Heart right ventricle (tissue), 16 donors: ENCODE measurements around the gene AAR2. TPM values are rescaled to one million over a fixed set of nuclear protein-coding genes. Genes with fewer than 3 reads are reported as not detected.

Experiments
- ATAC-seq, 8 donors: fragments of 200-7000 bp; cut with Tn5 transposase; one replicate each; pipeline ENCODE4 v1.9.1; 2020; ENCODE audit warnings: mild to moderate bottlenecking in 8 of 8, moderate library complexity in 8 of 8, moderate number of reproducible peaks in 1 of 8
- DNase-seq, 2 donors: peaks; one replicate each; pipeline ENCODE4 v3.0.0-alpha.2; 2020
- H3K27ac ChIP-seq, 10 donors: fragments of 200-600 bp; sonication (generic) in 2 of 10; one replicate each; pipeline versions ENCODE4 v1.5.0 to v1.8.0; 2020 to 2022; ENCODE audit warnings: mild to moderate bottlenecking in 3 of 10
- H3K27me3 ChIP-seq, 7 donors: fragments of 200-600 bp; one replicate each; pipeline ENCODE4 v1.8.0; 2021 to 2022; ENCODE audit warnings: mild to moderate bottlenecking in 2 of 7
- H3K36me3 ChIP-seq, 9 donors: fragments of 200-600 bp; sonication (generic) in 1 of 9; one replicate each; pipeline versions ENCODE4 v1.5.0 to v1.8.0; 2020 to 2022; ENCODE audit warnings: mild to moderate bottlenecking in 2 of 9
- H3K4me1 ChIP-seq, 9 donors: fragments of 200-600 bp; sonication (generic) in 1 of 9; one replicate each; pipeline versions ENCODE4 v1.5.0 to v1.8.0; 2020 to 2022; ENCODE audit warnings: mild to moderate bottlenecking in 4 of 9
- H3K4me3 ChIP-seq, 10 donors: fragments of 200-600 bp; sonication (generic) in 2 of 10; one replicate each; pipeline versions ENCODE4 v1.5.0 to v1.8.0; 2020 to 2022; ENCODE audit warnings: mild to moderate bottlenecking in 7 of 10, moderate library complexity in 2 of 10
- H3K9me3 ChIP-seq, 11 donors: fragments of 200-600 bp in 10 of 11; sonication (generic) in 2 of 11; one replicate each; pipeline versions ENCODE4 v1.5.0 to v1.8.0; 2013 to 2022; ENCODE audit warnings: mild to moderate bottlenecking in 2 of 11, control low read depth in 1 of 11, moderate library complexity in 1 of 11
- WGBS, 2 donors: extraction: QIAGEN DNeasy Blood & Tissue Kit; methylation state at CpG; one replicate each; pipeline ENCODE4 v1.1.7; 2013; ENCODE audit warnings: inconsistent platforms in 1 of 2; 5-methylcytosine and 5-hydroxymethylcytosine counted together
- intact Hi-C, 10 donors: fragments of 100-400 bp; cut with DNase I; formaldehyde crosslinking; loops; one replicate each; pipeline versions ENCODE4 v1.11.1 to v1.14.2; 2022
- polyA plus RNA-seq, 2 donors: library from polyadenylated mRNA; stranded (reverse); fragments of 200-250 nt; gene quantifications; one replicate each; pipeline ENCODE4 v1.2.3, GENCODE V29; 2013
- total RNA-seq, 10 donors: library from RNA; stranded (reverse); fragmentation: NEBNext Ultra II Directional in 3 of 10; extraction: Animal tissue kit (Norgen Biotek cat#: 25700) in 3 of 10; gene quantifications; one replicate each; pipeline versions ENCODE4 v1.2.1 to v1.2.4, GENCODE V29; 2021 to 2023
- TF ChIP-seq, protein P1 (sequence below), 9 donors: fragments of 200-600 bp; sonication (generic) in 2 of 9; IDR thresholded peaks; one replicate each; pipeline versions ENCODE4 v1.5.0 to v1.8.0; 2021 to 2022; ENCODE audit warnings: antibody characterized with exemption in 9 of 9, mild to moderate bottlenecking in 5 of 9, moderate library complexity in 1 of 9
- donor health status: Arrhythmogenic right ventricular cardiomyopathy.
- donor health status: ischemic (EF 13 %, LVEDD 7.1; RV severe dilation, severe dysfunction).
- donor health status: healthy with polysubstance abuse.
- donor health status: DM: no; HTN: yes; CAD: no.
- donor health status: DM: no; HTN: no; CAD: no.
- donor health status: ischemic (EF 25% LVEDD 6.9; RV normal size, moderate dysfunction).
- donor health status: ischemic (EF 25% LVEDD 5.7; RV mildly dilated, moderate dysfunction).
- donor health status: healthy.
- donor health status: DM: yes; HTN: yes; CAD: no.
- donor health status: Ischemic cardiomyopathy.
- donor health status: ischemic (EF 35%, LVEDD 5.7; RV mildly dilated, moderate dysfunction).
- donor health status: nonischemic (EF 11% LVEDD 7.7; RV severe dilation, severe dysfunction).
- donor health status: DM: yes; HTN: yes; CAD: no.
- donor health status: PGD.
- donor health status: ischemic (EF 29% LVEDD 5.4; RV normal size, mild dysfunction).
- donor health status: nonischemic (EF 23%, LVEDD 6.1; RV moderate dilation, normal function).

The AAR2 gene
- total and polyA plus RNA-seq, 12 donors = 7.8 to 22.7 (median 15.2) TPM

DNA sequence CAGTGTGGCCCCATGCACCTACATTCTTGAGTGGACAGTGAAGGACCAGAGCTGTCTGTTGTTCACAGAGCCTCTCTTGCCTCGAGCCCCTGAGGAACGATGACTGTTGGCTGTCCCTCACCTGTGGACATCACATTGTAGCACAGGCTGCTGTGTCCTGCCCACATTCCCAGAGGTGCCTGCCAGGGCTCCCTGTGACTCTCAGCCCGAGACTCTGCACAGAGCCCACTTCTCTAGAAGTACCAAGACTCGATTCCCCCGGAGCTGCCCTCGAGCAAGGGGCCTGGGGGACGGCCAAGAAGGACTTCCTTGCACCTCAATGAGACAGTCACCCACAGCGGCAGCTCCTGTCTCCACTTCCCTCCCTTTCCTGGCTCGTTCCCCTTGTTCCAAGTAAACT lies 41.3 kb downstream of the AAR2 start:
- TF ChIP-seq, protein P1, sequence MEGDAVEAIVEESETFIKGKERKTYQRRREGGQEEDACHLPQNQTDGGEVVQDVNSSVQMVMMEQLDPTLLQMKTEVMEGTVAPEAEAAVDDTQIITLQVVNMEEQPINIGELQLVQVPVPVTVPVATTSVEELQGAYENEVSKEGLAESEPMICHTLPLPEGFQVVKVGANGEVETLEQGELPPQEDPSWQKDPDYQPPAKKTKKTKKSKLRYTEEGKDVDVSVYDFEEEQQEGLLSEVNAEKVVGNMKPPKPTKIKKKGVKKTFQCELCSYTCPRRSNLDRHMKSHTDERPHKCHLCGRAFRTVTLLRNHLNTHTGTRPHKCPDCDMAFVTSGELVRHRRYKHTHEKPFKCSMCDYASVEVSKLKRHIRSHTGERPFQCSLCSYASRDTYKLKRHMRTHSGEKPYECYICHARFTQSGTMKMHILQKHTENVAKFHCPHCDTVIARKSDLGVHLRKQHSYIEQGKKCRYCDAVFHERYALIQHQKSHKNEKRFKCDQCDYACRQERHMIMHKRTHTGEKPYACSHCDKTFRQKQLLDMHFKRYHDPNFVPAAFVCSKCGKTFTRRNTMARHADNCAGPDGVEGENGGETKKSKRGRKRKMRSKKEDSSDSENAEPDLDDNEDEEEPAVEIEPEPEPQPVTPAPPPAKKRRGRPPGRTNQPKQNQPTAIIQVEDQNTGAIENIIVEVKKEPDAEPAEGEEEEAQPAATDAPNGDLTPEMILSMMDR (IDR thresholded peaks at IDR 0.05) = no peak
- H3K27me3 ChIP-seq = peaks cover 0 to 67% (median 51%) of the 10 kb centered on the region in 7 donors
- whole genome bisulfite sequencing, 2 donors = 66 to 70% methylated on average over 9 of the region's 9 CpGs

DNA sequence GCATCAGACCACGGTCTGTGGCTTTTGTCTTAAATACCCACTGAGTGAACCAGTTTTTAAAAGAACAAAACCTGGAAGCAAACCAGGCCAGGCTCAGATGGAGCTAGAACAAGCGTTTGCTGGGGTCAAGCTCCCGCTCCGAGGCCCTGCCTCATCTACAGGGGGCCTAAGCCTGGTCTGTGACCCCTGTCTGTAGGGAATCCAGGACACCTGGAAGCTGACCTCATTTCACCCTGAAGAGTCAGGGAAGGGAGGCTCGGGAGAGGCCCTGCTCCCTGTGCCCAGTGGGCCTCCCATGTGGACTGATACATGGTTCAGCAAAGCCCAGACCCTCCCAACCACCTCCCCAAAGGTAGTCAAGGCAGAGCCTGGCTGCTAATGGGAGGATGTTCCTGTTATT lies 43.1 kb downstream of the AAR2 start:
- no peak for DNase-seq
- Histone ChIP-seq H3K4me3 (no peak overlapping the region), H3K4me1 (no peaks in the 10 kb centered on the region), H3K27me3 (peaks cover 0 to 52% (median 39%) of the 10 kb centered on the region in 7 donors), H3K27ac (no peak overlapping the region), H3K9me3 (peaks cover 0 to 3% (median 0%) of the 10 kb centered on the region in 11 donors), H3K36me3 (no peaks in the 10 kb centered on the region)
- intact Hi-C loops = loop anchor here in 3 of 10 donors (10.0 kb wide), 2 partner anchors 155 to 165 kb away; no protein-coding TSS in a partner anchor
- ATAC-seq = no peak
- WGBS, 2 donors = 71 to 72% methylated on average over 5 of the region's 5 CpGs
- TF ChIP-seq, protein P1 (IDR thresholded peaks at IDR 0.05) = no peak

More for the DNA sequence above, 41.3 kb downstream of the AAR2 start:
- DNase-seq (no peak), ATAC-seq (no peak)
- Histone ChIP-seq H3K27ac (no peak overlapping the region), H3K9me3 (peaks cover 0 to under 1% (median 0%) of the 10 kb centered on the region in 11 donors), H3K4me1 (no peaks in the 10 kb centered on the region), H3K36me3 (no peaks in the 10 kb centered on the region), H3K4me3 (no peak overlapping the region)
- intact Hi-C loops = loop anchor here in 3 of 10 donors (10.0 kb wide), 2 partner anchors 157 to 167 kb away; no protein-coding TSS in a partner anchor

DNA sequence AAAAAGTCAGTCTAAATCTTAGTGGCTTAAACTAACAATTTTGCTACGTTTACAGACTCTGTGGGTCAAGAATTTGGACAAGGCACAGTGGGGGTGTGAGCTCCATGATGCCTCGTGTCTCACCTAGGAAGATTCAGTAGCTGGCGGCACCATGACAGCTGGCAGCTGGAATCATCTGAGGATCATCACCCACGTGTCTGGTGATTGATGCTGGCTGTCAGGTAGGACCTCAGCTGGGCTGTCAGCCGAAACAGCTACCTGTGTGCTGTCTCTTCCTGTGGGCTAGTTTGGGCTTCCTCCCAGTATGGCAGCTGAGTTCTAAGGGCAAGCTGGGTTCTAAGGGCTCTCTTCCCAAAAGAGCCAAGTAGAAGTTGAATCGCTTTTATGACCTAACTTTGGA lies 43.5 kb downstream of the AAR2 start:
- TF ChIP-seq, protein P1 (IDR thresholded peaks at IDR 0.05) = no peak
- intact Hi-C loops = loop anchor here in 3 of 10 donors (10.0 kb wide), 2 partner anchors 155 to 165 kb away; no protein-coding TSS in a partner anchor
- Histone ChIP-seq H3K4me1 (no peaks in the 10 kb centered on the region), H3K9me3 (peaks cover 0 to 3% (median 0%) of the 10 kb centered on the region in 11 donors), H3K4me3 (no peak overlapping the region), H3K27me3 (peaks cover 0 to 52% (median 35%) of the 10 kb centered on the region in 7 donors), H3K27ac (no peak overlapping the region), H3K36me3 (no peaks in the 10 kb centered on the region)
- DNase-seq = no peak
- no peak for ATAC-seq
- 74 to 75% methylated on average over 6 of the region's 6 CpGs for WGBS, 2 donors

DNA sequence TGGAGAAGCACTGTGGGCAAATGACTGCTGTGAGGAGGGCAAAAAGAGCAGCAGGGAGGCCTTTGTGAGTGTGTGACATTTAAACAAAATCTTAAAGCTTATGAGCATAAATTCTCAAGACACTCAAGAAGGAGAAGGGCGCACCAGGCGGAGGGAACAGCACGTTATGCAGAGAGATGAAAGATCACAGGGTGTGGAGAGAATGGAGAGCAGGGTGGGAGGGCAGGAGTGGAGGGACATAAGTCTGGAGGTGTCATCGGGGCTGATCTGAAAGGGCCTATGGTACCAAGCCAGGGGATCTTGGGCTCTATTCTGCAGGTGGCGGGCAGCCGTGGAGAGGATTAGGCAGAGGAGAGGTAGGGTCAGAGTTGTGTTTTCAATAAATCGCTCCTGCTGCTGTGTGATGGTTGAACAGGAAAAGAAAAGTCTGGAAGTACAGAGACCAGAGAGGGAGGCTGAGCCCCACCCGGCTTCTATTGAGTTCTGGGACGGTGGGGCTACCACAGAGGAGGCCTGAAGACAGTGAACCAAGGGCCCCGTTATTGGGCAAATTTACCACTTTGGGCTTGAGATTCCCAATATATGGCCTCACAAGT lies 45.6 kb downstream of the AAR2 start:
- ATAC-seq (no peak), DNase-seq (no peak)
- Histone ChIP-seq H3K27me3 (peaks cover 0 to 64% (median 35%) of the 10 kb centered on the region in 7 donors), H3K4me1 (no peaks in the 10 kb centered on the region), H3K27ac (no peak overlapping the region), H3K4me3 (no peak overlapping the region), H3K36me3 (no peaks in the 10 kb centered on the region), H3K9me3 (peaks cover 0 to 3% (median 0%) of the 10 kb centered on the region in 11 donors)
- whole genome bisulfite sequencing, 2 donors = 84 to 90% methylated on average over 10 of the region's 10 CpGs
- intact Hi-C loops = no loop called here
- TF ChIP-seq, protein P1 (IDR thresholded peaks at IDR 0.05) = no peak
